ENCODE results near the gene PBX3.

Gene PBX3

GRCh38 chr9:126000731-126001580 is 253.8 kb downstream of the PBX3 start:
- DNase-seq, result no peak

- DNase-seq, result no peak
Observed at GRCh38 chr9:126001581-126002225, 254.5 kb downstream of the PBX3 start.

GRCh38 chr9:126002476-126003350 is 255.5 kb downstream of the PBX3 start:
- no peak for DNase-seq

GRCh38 chr9:126009047-126009446 is 261.9 kb downstream of the PBX3 start:
- DNase-seq, result no peak

- DNase-seq, result no peak
Observed at GRCh38 chr9:126014726-126015125, 267.6 kb downstream of the PBX3 start.

- no peak for DNase-seq
Observed at GRCh38 chr9:126015424-126015823, 268.3 kb downstream of the PBX3 start.

- no peak for DNase-seq
Observed at GRCh38 chr9:126016579-126017290, 269.6 kb downstream of the PBX3 start.

Measured in activated CD4-positive, alpha-beta T cell treated with anti-CD3 and anti-CD28 coated beads, Interleukin-2, amount 50 U/mL, for 16 hours (primary cell).